Measurements from ENCODE around the gene RHPN2.

RHPN2 gene

DNA sequence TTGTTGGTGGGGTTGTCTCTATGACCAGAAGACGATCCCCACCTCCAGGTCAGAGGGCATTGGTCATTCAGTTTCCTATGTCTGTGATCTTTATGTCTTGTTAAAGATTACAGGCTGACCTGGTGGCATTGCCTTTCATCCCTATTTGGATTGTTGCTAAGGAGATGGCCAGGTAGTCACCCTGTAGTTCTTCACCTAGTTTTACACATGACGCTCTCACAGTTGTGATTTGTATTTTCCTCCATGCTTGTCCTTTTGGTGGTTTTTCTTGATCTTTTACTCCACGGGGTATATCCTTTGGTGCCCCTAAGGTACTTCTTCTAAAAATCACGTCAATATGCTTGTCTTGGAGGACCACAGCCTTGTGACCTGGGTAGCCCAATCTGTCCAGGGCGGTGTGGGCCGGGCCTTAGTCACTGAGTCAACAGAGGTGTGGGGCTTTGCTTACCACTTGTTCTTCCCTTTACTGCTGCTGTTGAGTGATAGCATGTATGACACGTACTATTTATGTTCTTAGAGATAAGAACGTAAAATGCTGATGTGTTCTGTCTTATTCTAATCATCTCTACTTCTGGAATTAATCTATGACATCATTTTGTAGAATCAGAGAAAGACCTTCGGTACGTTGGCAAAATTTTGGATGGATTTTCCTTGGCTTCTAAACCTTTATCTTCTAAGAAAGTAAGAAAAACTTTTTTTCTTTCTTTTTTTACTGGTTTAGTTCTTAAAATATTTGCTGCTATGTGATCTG is 36.4 kb upstream of the RHPN2 start:
- no peaks in the 10 kb centered on the region for H3K79me2 ChIP-seq (ENCODE audit: insufficient read depth, low read length)
- no peak overlapping the region for H3K4me3 ChIP-seq (ENCODE audit: low read length, poor library complexity, severe bottlenecking)
- no peaks in the 10 kb centered on the region for H3K9me3 ChIP-seq (ENCODE audit: insufficient read depth, low read depth, low read length)
- H3K4me2 ChIP-seq (ENCODE audit: low read depth, low read length, poor library complexity, severe bottlenecking) = no peak overlapping the region
- H3K9ac ChIP-seq (ENCODE audit: low read depth, low read length, poor library complexity, severe bottlenecking) = no peak overlapping the region
- TF ChIP-seq, protein P1, sequence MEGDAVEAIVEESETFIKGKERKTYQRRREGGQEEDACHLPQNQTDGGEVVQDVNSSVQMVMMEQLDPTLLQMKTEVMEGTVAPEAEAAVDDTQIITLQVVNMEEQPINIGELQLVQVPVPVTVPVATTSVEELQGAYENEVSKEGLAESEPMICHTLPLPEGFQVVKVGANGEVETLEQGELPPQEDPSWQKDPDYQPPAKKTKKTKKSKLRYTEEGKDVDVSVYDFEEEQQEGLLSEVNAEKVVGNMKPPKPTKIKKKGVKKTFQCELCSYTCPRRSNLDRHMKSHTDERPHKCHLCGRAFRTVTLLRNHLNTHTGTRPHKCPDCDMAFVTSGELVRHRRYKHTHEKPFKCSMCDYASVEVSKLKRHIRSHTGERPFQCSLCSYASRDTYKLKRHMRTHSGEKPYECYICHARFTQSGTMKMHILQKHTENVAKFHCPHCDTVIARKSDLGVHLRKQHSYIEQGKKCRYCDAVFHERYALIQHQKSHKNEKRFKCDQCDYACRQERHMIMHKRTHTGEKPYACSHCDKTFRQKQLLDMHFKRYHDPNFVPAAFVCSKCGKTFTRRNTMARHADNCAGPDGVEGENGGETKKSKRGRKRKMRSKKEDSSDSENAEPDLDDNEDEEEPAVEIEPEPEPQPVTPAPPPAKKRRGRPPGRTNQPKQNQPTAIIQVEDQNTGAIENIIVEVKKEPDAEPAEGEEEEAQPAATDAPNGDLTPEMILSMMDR (conservative IDR thresholded peaks at IDR 0.05; ENCODE audit: low read length) = no peak
- no peak for TF ChIP-seq EZH2phosphoT487 (IDR thresholded peaks at IDR 0.05; ENCODE audit: borderline replicate concordance)
- no peaks in the 10 kb centered on the region for H3K9me2 ChIP-seq (replicated peaks; ENCODE audit: low read depth, low read length)
- H3K27me3 ChIP-seq (ENCODE audit: insufficient read depth, low read length, poor library complexity, severe bottlenecking) = no peaks in the 10 kb centered on the region
- no peaks in the 10 kb centered on the region for H3K4me1 ChIP-seq (ENCODE audit: insufficient read depth, low read length, poor library complexity, severe bottlenecking)
- H2AFZ ChIP-seq (ENCODE audit: low read length) = no peak overlapping the region
- H3K36me3 ChIP-seq (ENCODE audit: insufficient read depth, low read length) = peaks cover 27% of the 10 kb centered on the region; the same call in 1 of the 2 replicates
- no peaks in the 10 kb centered on the region for H3F3A ChIP-seq (ENCODE audit: low read depth)
- H4K20me1 ChIP-seq (ENCODE audit: insufficient read depth, low read length, poor library complexity, severe bottlenecking) = no peaks in the 10 kb centered on the region

DNA sequence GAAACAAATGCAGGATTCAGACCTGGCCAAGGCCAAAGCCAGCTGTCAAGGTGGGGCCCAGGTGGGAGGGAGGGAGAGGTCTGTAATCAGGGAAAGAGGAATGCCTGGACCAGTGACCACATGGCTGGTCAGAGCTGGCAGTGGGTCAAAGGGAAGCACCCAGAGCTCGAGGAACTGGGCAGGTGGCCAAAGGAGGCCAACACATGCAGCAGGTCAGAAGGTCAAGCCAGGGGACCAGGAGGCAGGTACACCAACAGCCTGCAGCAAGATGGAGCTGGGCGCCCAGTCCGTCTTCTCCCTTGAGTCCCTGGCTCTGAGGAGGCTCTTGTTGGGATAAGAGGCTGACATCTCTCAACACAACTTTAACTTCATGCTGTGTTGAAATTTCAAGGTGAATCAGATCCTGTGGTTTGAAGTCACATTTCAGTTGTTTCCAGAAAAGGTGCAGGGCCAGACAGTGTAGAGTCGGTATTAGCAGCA is 33.4 kb upstream of the RHPN2 start:
- Histone ChIP-seq H3K9ac (ENCODE audit: low read depth, low read length, poor library complexity, severe bottlenecking) (no peak overlapping the region), H4K20me1 (ENCODE audit: insufficient read depth, low read length, poor library complexity, severe bottlenecking) (no peaks in the 10 kb centered on the region), H3K4me2 (ENCODE audit: low read depth, low read length, poor library complexity, severe bottlenecking) (no peak overlapping the region), H3K79me2 (ENCODE audit: insufficient read depth, low read length) (no peaks in the 10 kb centered on the region), H3K27me3 (ENCODE audit: insufficient read depth, low read length, poor library complexity, severe bottlenecking) (no peaks in the 10 kb centered on the region), H2AFZ (ENCODE audit: low read length) (no peak overlapping the region), H3K9me3 (ENCODE audit: insufficient read depth, low read depth, low read length) (no peaks in the 10 kb centered on the region), H3K4me3 (ENCODE audit: low read length, poor library complexity, severe bottlenecking) (no peak overlapping the region), H3K36me3 (ENCODE audit: insufficient read depth, low read length) (peaks cover 46% of the 10 kb centered on the region; the same call in 1 of the 2 replicates), H3F3A (ENCODE audit: low read depth) (no peaks in the 10 kb centered on the region), H3K9me2 (replicated peaks; ENCODE audit: low read depth, low read length) (no peaks in the 10 kb centered on the region), H3K4me1 (ENCODE audit: insufficient read depth, low read length, poor library complexity, severe bottlenecking) (no peaks in the 10 kb centered on the region)
- TF ChIP-seq, protein P1 (conservative IDR thresholded peaks at IDR 0.05; ENCODE audit: low read length) = no peak
- TF ChIP-seq EZH2phosphoT487 (IDR thresholded peaks at IDR 0.05; ENCODE audit: borderline replicate concordance) = no peak

DNA sequence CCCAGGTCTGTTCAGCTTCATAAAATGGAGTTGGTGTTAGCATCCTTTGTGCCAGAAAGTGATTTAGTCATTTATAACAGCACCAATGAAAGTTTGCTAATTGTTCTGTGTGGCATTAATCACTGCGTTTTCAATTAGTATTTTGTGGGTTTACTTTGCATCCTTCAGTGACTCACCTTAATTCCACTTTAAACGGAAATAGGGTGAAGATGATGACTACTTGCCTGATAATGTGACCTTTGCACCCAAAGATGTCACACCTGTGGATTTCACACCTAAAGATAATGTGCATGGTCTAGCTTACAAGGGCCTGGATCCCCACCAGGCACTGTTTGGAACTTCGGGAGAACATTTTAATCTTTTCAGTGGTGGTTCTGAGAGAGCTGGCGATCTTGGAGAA is 31.3 kb upstream of the RHPN2 start:
- Histone ChIP-seq H3K9me2 (replicated peaks; ENCODE audit: low read depth, low read length) (no peaks in the 10 kb centered on the region), H3K4me2 (ENCODE audit: low read depth, low read length, poor library complexity, severe bottlenecking) (no peak overlapping the region), H3K9ac (ENCODE audit: low read depth, low read length, poor library complexity, severe bottlenecking) (no peak overlapping the region), H3K9me3 (ENCODE audit: insufficient read depth, low read depth, low read length) (no peaks in the 10 kb centered on the region), H2AFZ (ENCODE audit: low read length) (no peak overlapping the region), H3K27me3 (ENCODE audit: insufficient read depth, low read length, poor library complexity, severe bottlenecking) (no peaks in the 10 kb centered on the region), H3F3A (ENCODE audit: low read depth) (no peaks in the 10 kb centered on the region), H3K36me3 (ENCODE audit: insufficient read depth, low read length) (peaks cover 42% of the 10 kb centered on the region; the same call in 1 of the 2 replicates), H3K4me3 (ENCODE audit: low read length, poor library complexity, severe bottlenecking) (no peak overlapping the region), H3K4me1 (ENCODE audit: insufficient read depth, low read length, poor library complexity, severe bottlenecking) (no peaks in the 10 kb centered on the region), H3K79me2 (ENCODE audit: insufficient read depth, low read length) (no peaks in the 10 kb centered on the region), H4K20me1 (ENCODE audit: insufficient read depth, low read length, poor library complexity, severe bottlenecking) (no peaks in the 10 kb centered on the region)
- TF ChIP-seq EZH2phosphoT487 (IDR thresholded peaks at IDR 0.05; ENCODE audit: borderline replicate concordance) = no peak
- TF ChIP-seq, protein P1 (conservative IDR thresholded peaks at IDR 0.05; ENCODE audit: low read length) = no peak

Data from Loucy (cell line).